K562 (cell line): ENCODE measurements around the gene EPOP. TPM values are rescaled to one million over a fixed set of nuclear protein-coding genes. Genes with fewer than 3 reads are reported as not detected.

ENCODE experiments used
- ATAC-seq: fragments of 200-7000 bp; cut with Tn5 transposase; 3 replicates; pipeline ENCODE4 v1.9.1; 2020; ENCODE audit warnings: moderate library complexity
- BruUV-seq: library from RNA; stranded (reverse); fragments of 400-500 nt; replicated peaks from 2 replicates; lab custom pipeline; 2021; lab: Mats Ljungman, UMichigan
- CTCF ChIA-PET: fragments of 300-600 bp; formaldehyde crosslinking; extraction: SDS; loops from one replicate; lab custom pipeline; 2021; ENCODE audit warnings: low intra/inter-chr PET ratio; lab: Yijun Ruan, JAX
- POLR2A ChIA-PET: fragments of 300-600, 350-650 bp; sonication (Branson Sonifier 250); formaldehyde crosslinking; extraction: SDS; loops from one replicate; lab custom pipeline; 2021; ENCODE audit warnings: antibody characterized with exemption, inconsistent platforms; lab: Yijun Ruan, JAX
- DNase-seq, 4 experiments: peaks; one replicate each; pipeline versions ENCODE4 v3.0.0 to v3.0.0-alpha.2; 2011 to 2018; ENCODE audit warnings: low spot score in 3 of 4, mixed read lengths in 3 of 4; ENCODE audit errors: extremely low read depth in 1 of 4
- FAIRE-seq: peaks from 2 replicates; lab custom pipeline; 2011; peaks lifted over from hg19 to GRCh38; lab: Jason Lieb, UNC
- H2AFZ ChIP-seq: 2 replicates; pipeline ENCODE4 v1.6.0; 2011; ENCODE audit warnings: low read depth, low read length, control low read depth, inconsistent platforms
- H3K27ac ChIP-seq: fragments of 200-600 bp; 3 replicates; pipeline ENCODE4 v1.8.0; 2011; ENCODE audit warnings: low read depth, mild to moderate bottlenecking, control low read depth, inconsistent platforms, low read length, moderate library complexity, mixed read lengths; ENCODE audit errors: extremely low read depth
- H3K27me3 ChIP-seq, 2 experiments: fragments of 300-600 bp in 1 of 2; 2 replicates in 1 of 2; 3 replicates in 1 of 2; pipeline versions ENCODE4 v1.6.0 to v1.8.0; 2011; ENCODE audit warnings: inconsistent platforms in 2 of 2, low read length in 2 of 2, mild to moderate bottlenecking in 1 of 2, mixed read lengths in 1 of 2, moderate library complexity in 1 of 2; ENCODE audit not compliant: control insufficient read depth in 2 of 2, insufficient read depth in 2 of 2
- H3K36me3 ChIP-seq: fragments of 300-600 bp; 3 replicates; pipeline ENCODE4 v1.8.0; 2011; ENCODE audit warnings: mild to moderate bottlenecking, low read length, inconsistent platforms; ENCODE audit not compliant: control insufficient read depth, insufficient read depth
- H3K4me1 ChIP-seq, 2 experiments: fragments of 200-600 bp in 1 of 2; replicated peaks in 1 of 2; 2 replicates in 1 of 2; 3 replicates in 1 of 2; pipeline versions ENCODE4 v1.5.1 to v1.8.0; 2011; ENCODE audit warnings: inconsistent platforms in 2 of 2, low read length in 2 of 2, mild to moderate bottlenecking in 1 of 2, mixed read lengths in 1 of 2, moderate library complexity in 1 of 2; ENCODE audit not compliant: control insufficient read depth in 2 of 2, insufficient read depth in 2 of 2
- H3K4me2 ChIP-seq: 2 replicates; pipeline ENCODE4 v1.6.1; 2011; ENCODE audit warnings: low read length, control low read depth, inconsistent platforms, mixed read lengths; ENCODE audit not compliant: insufficient read depth
- H3K4me3 ChIP-seq: fragments of 200-600 bp; sonication (generic), shearing (Covaris generic); 2 replicates; pipeline ENCODE4 v1.5.1; 2016; ENCODE audit warnings: control low read depth, inconsistent platforms
- H3K79me2 ChIP-seq: fragments of 200-600 bp; 3 replicates; pipeline ENCODE4 v1.8.0; 2011; ENCODE audit warnings: low read length, inconsistent platforms; ENCODE audit not compliant: control insufficient read depth, insufficient read depth
- H3K9ac ChIP-seq, 2 experiments: 2 replicates each; pipeline versions ENCODE4 v1.6.0 to v1.6.1; 2011; ENCODE audit warnings: low read depth in 2 of 2, low read length in 2 of 2, control low read depth in 1 of 2, inconsistent platforms in 1 of 2, mild to moderate bottlenecking in 1 of 2, mixed read lengths in 1 of 2; ENCODE audit not compliant: insufficient read depth in 1 of 2
- H3K9me1 ChIP-seq: one replicate; pipeline ENCODE4 v1.6.0; 2011; ENCODE audit warnings: inconsistent platforms, mild to moderate bottlenecking, low read length, moderate library complexity; ENCODE audit not compliant: control insufficient read depth, insufficient read depth
- H3K9me3 ChIP-seq: replicated peaks from 2 replicates; pipeline ENCODE4 v1.5.1; 2011; ENCODE audit warnings: low read depth, low read length, inconsistent platforms; ENCODE audit not compliant: control insufficient read depth, insufficient read depth
- H4K20me1 ChIP-seq: replicated peaks from 2 replicates; pipeline ENCODE4 v1.6.1; 2011; ENCODE audit warnings: low read length, inconsistent platforms, mixed read lengths; ENCODE audit not compliant: control insufficient read depth, insufficient read depth
- CREM ChIP-seq: IDR thresholded peaks from 2 replicates; pipeline ENCODE4 v1.6.1; 2014; ENCODE audit warnings: antibody characterized with exemption, low read depth
- FUS ChIP-seq: fragments of 200-400 bp; formaldehyde crosslinking; optimal IDR thresholded peaks from 2 replicates; pipeline ENCODE3; 2017; ENCODE audit warnings: low read depth, low read length
- HNRNPLL ChIP-seq: fragments of 200-400 bp; formaldehyde crosslinking; IDR thresholded peaks from 2 replicates; pipeline ENCODE4 v1.6.1; 2017; ENCODE audit warnings: low read length, low read depth, mild to moderate bottlenecking; ENCODE audit not compliant: poor library complexity, severe bottlenecking
- MED1 ChIP-seq: sonication (generic); formaldehyde crosslinking; IDR thresholded peaks from 2 replicates; pipeline ENCODE4 v1.8.1; 2023; ENCODE audit warnings: missing genetic modification reagents, borderline replicate concordance
- MLLT1 ChIP-seq, 2 experiments: fragments of 450-650 bp; IDR thresholded peaks; 2 replicates each; pipeline ENCODE4 v1.6.1; 2016
- POLR2G ChIP-seq: fragments of 200-400 bp; formaldehyde crosslinking; IDR thresholded peaks from 2 replicates; pipeline ENCODE4 v1.6.1; 2017; ENCODE audit warnings: low read depth, mild to moderate bottlenecking, antibody characterized with exemption, low read length, moderate library complexity
- RAD51 ChIP-seq: fragments of 450-650 bp; IDR thresholded peaks from 2 replicates; pipeline ENCODE4 v1.7.1; 2016; ENCODE audit warnings: low read depth, mild to moderate bottlenecking, borderline replicate concordance
- SAP30 ChIP-seq: fragments of 200-600 bp; sonication (generic); IDR thresholded peaks from 2 replicates; pipeline ENCODE4 v1.6.1; 2012; ENCODE audit warnings: borderline replicate concordance, low read depth, mild to moderate bottlenecking, moderate library complexity, low read length, control low read depth, inconsistent platforms; ENCODE audit not compliant: insufficient read depth, poor library complexity, severe bottlenecking
- SNRNP70 ChIP-seq: fragments of 200-400 bp; formaldehyde crosslinking; optimal IDR thresholded peaks from 2 replicates; pipeline ENCODE3; 2017; ENCODE audit warnings: low read depth, low read length
- TCF7L2 ChIP-seq: fragments of 150-350 bp; IDR thresholded peaks from 2 replicates; pipeline ENCODE4 v1.6.1; 2016; ENCODE audit warnings: low read depth, mild to moderate bottlenecking, low read length, moderate library complexity
- TGIF2 ChIP-seq: sonication (generic); formaldehyde crosslinking; IDR thresholded peaks from 2 replicates; pipeline ENCODE4 v1.8.1; 2022; ENCODE audit warnings: mild to moderate bottlenecking, missing genetic modification reagents, moderate library complexity
- YY1 ChIP-seq, 3 experiments: IDR thresholded peaks; 2 replicates each; pipeline ENCODE4 v1.6.1; 2011; ENCODE audit warnings: low read length in 2 of 3, mild to moderate bottlenecking in 2 of 3, moderate library complexity in 2 of 3, borderline replicate concordance in 1 of 3, control low read depth in 1 of 3, low read depth in 1 of 3; ENCODE audit not compliant: insufficient read depth in 3 of 3, insufficient replicate concordance in 2 of 3, control insufficient read depth in 1 of 3, insufficient read length in 1 of 3; ENCODE audit errors: extremely low read depth in 1 of 3
- ZBTB7A ChIP-seq: IDR thresholded peaks from 2 replicates; pipeline ENCODE4 v1.6.1; 2011; ENCODE audit warnings: low read depth, mild to moderate bottlenecking, low read length, moderate library complexity, borderline replicate concordance; ENCODE audit not compliant: control insufficient read depth
- ZNF740 ChIP-seq, 3 experiments: fragments of 200-800 bp in 1 of 3; sonication (Bioruptor generic) in 1 of 3; sonication (generic) in 1 of 3; formaldehyde crosslinking in 1 of 3; IDR thresholded peaks; 2 replicates each; pipeline versions ENCODE4 v1.6.1 to v1.8.0; 2016 to 2022; ENCODE audit warnings: mild to moderate bottlenecking in 2 of 3, missing compliant biosample characterization in 2 of 3, missing genetic modification characterization in 2 of 3, missing genetic modification reagents in 1 of 3
- WGBS: fragments of 100-300 bp; shearing (Covaris generic); methylation state at CpG from one replicate; pipeline ENCODE4 v1.1.6; 2016; ENCODE audit warnings: low coverage, mixed read lengths; ENCODE audit not compliant: insufficient coverage; ENCODE audit errors: missing lambda C conversion rate; 5-methylcytosine and 5-hydroxymethylcytosine counted together
- in situ Hi-C: fragments of 300-500 bp; cut with MboI; formaldehyde crosslinking; loops from 4 replicates; pipeline ENCODE4 v1.15.0; 2018; ENCODE audit warnings: inconsistent platforms, mixed read lengths
- intact Hi-C: fragments of 100-400 bp; cut with micrococcal nuclease; formaldehyde crosslinking; loops from 2 replicates; pipeline ENCODE4 v1.14.2; 2022
- polyA plus RNA-seq, 8 experiments: library from polyadenylated mRNA; depleted of rRNA in 4 of 8; stranded (reverse) in 5 of 8; unstranded in 3 of 8; fragments of >200 nt; fragmentation: Nextera tagmentation in 2 of 8; fragmentation: Illumina TruSeq in 1 of 8; extraction: Ambion mirVana in 2 of 8; extraction: Trizol in 1 of 8; gene quantifications; 2 replicates each; pipeline versions ENCODE4 v1.2.1 to v1.2.3, GENCODE V29; 2011 to 2014; ENCODE audit warnings: inconsistent platforms in 1 of 8, missing spikeins in 1 of 8
- total RNA-seq, 7 experiments: library from RNA; depleted of rRNA in 6 of 7; stranded (reverse); fragments of >200 nt in 6 of 7; fragmentation: Illumina TruSeq in 2 of 7; extraction: Trizol in 2 of 7; gene quantifications; 2 replicates each; pipeline versions ENCODE4 v1.2.1 to v1.2.3, GENCODE V29; 2011 to 2021; ENCODE audit warnings: low replicate concordance in 1 of 7

EPOP gene
- total and polyA plus RNA-seq, 9 of the 15 experiments (the other 6 are each of a cell fraction or from before 2014, with no cell fraction given): 0.41 to 10.6 (median 4.6) TPM

- Histone ChIP-seq H3K9me1 (no peaks in the 10 kb centered on the region), H4K20me1 (no peaks in the 10 kb centered on the region), H3K4me2 (peak overlapping the region; percentile 87), H3K9me3 (no peaks in the 10 kb centered on the region), H3K79me2 (peaks cover 45% of the 10 kb centered on the region), H3K27ac (peak overlapping the region; percentile 96), H3K27me3 (no peaks in the 10 kb centered on the region), H3K4me1 (peaks cover 26 to 64% of the 10 kb centered on the region in 2 experiments), H3K36me3 (peaks cover 4% of the 10 kb centered on the region; the same call in 1 of the 3 replicates), H3K4me3 (peak overlapping the region; percentile 86), H2AFZ (peak overlapping the region; percentile 77), H3K9ac (peak overlapping the region; percentile 95 to 99)
- peak; percentile 78 to 92 (median 83) for DNase-seq
- ChIA-PET POLR2A (interaction anchor here (0.5 to 1.5 kb wide), 6 partner anchors 8 to 17 kb away, joined by 3 to 5 read pairs (median 4); no protein-coding TSS in a partner anchor), CTCF (interaction anchor here (0.8 kb wide), 1 partner anchor 27 kb away, joined by 3 read pairs; the partner anchor contains the start of gene CISD3)
- intact Hi-C loops (loop anchor here (5.0 kb wide), 1 partner anchor 50 kb away; the partner anchor contains the start of gene PSMB3), in situ Hi-C loops (no loop called here)
- TSS peak; percentile 82 for BruUV-seq
- peak; percentile 68 for ATAC-seq
- WGBS: under 1% methylated on average over 57 of the region's 81 CpGs
- no peak for FAIRE-seq
- TF ChIP-seq FUS: no peak
- no peak for TF ChIP-seq ZNF740 (CRISPR knock-in tag; IDR thresholded peaks at IDR 0.05)
- TF ChIP-seq ZNF740 (tag; IDR thresholded peaks at IDR 0.05): no peak
- peak; percentile 97 for TF ChIP-seq POLR2G
- TF ChIP-seq YY1 (IDR thresholded peaks at IDR 0.05; ENCODE audit: borderline replicate concordance in 1 of 3, control insufficient read depth in 1 of 3, extremely low read depth in 1 of 3, insufficient read depth in 3 of 3, insufficient read length in 1 of 3, insufficient replicate concordance in 2 of 3, low read depth in 1 of 3, low read length in 2 of 3): peak in 1 of 3 experiments; percentile 67
- 0 out of 2 replicates have a peak, but pooled peaks have one; percentile 26 for TF ChIP-seq TCF7L2
- no peak for TF ChIP-seq MED1 (CRISPR knock-in tag)
- TF ChIP-seq CREM: peak; percentile 71
- no peak for TF ChIP-seq RAD51
- TF ChIP-seq ZBTB7A: 0 out of 2 replicates have a peak, but pooled peaks have one; percentile 5
- peak; percentile 17 for TF ChIP-seq HNRNPLL
- TF ChIP-seq TGIF2: no peak
- TF ChIP-seq SAP30: peak; percentile 60
- TF ChIP-seq SNRNP70: no peak
- 0 out of 4 replicates have a peak, but pooled peaks of 1 of the 2 experiments have one; percentile 9 for TF ChIP-seq MLLT1 (IDR thresholded peaks at IDR 0.05)
These were observed 27.6 kb upstream of the EPOP start for GRCh38 chr17:38702166-38702915.
